ENCODE data around the gene ERBB2. TPM values are rescaled to one million over a fixed set of nuclear protein-coding genes. Genes with fewer than 3 reads are reported as not detected.

The ERBB2 gene
- total and polyA plus RNA-seq, 2 of the 8 experiments (the other 6 are each of a cell fraction or from before 2014, with no cell fraction given): 183 to 394 TPM

GRCh38 chr17:39754958-39755553 is 55.2 kb downstream of the ERBB2 start:
- Histone ChIP-seq H3K4me2 (ENCODE audit: insufficient read depth in 1 of 2, low read depth in 2 of 2, low read length in 2 of 2) (peak overlapping the region; percentile 20 to 98), H2AFZ (ENCODE audit: low read length) (no peak overlapping the region), H3K4me1 (replicated peaks in 1 of 4; ENCODE audit: control insufficient read depth in 3 of 4, insufficient read depth in 4 of 4, low read length in 3 of 4) (peaks cover 9 to 28% (median 20%) of the 10 kb centered on the region in 4 experiments), H2BK120ac (replicated peaks; ENCODE audit: low read depth, low read length) (no peak overlapping the region), H3K79me2 (ENCODE audit: control insufficient read depth in 1 of 2, insufficient read depth in 2 of 2, low read length in 2 of 2) (no peaks in the 10 kb centered on the region), H3K27me3 (replicated peaks in 1 of 4; ENCODE audit: control insufficient read depth in 3 of 4, extremely low read depth in 1 of 4, insufficient read depth in 3 of 4, low read length in 3 of 4) (peaks cover 0 to 3% (median 2%) of the 10 kb centered on the region in 4 experiments; a peak in 2 of 7 replicates), H3K23ac (ENCODE audit: insufficient read length) (no peak overlapping the region), H3K36me3 (ENCODE audit: control insufficient read depth in 2 of 4, insufficient read depth in 4 of 4, low read length in 3 of 4) (no peaks in the 10 kb centered on the region), H3K23me2 (ENCODE audit: low read depth, low read length) (peaks cover 10% of the 10 kb centered on the region; the same call in 1 of the 2 replicates), H4K91ac (replicated peaks; ENCODE audit: insufficient read length, low read length) (no peak overlapping the region), H2BK20ac (ENCODE audit: low read length) (no peak overlapping the region), H3K9me3 (ENCODE audit: insufficient read depth in 2 of 2, low read depth in 1 of 2, low read length in 1 of 2) (no peaks in the 10 kb centered on the region), H3K4me3 (ENCODE audit: extremely low read depth in 1 of 4, insufficient read depth in 2 of 4, low read depth in 3 of 4, low read length in 4 of 4) (peak overlapping the region; percentile 30 to 82 (median 74)), H2BK12ac (ENCODE audit: low read depth, low read length) (peak overlapping the region; percentile 93), H3K79me1 (ENCODE audit: low read depth, low read length) (no peaks in the 10 kb centered on the region; the same call in 1 of the 2 replicates), H3K4ac (replicated peaks; ENCODE audit: insufficient read length, low read depth, low read length) (no peak overlapping the region), H4K8ac (ENCODE audit: extremely low read depth, insufficient read depth, low read length) (peak overlapping the region; percentile 80), H3K9ac (replicated peaks in 1 of 4; ENCODE audit: extremely low read depth in 1 of 4, low read depth in 3 of 4, low read length in 3 of 4) (no peak overlapping the region), H3K56ac (replicated peaks; ENCODE audit: insufficient read length, low read depth, low read length) (no peak overlapping the region), H4K20me1 (replicated peaks in 1 of 2; ENCODE audit: control insufficient read depth in 1 of 2, insufficient read depth in 2 of 2, low read length in 2 of 2) (no peaks in the 10 kb centered on the region), H2AK5ac (ENCODE audit: low read depth, low read length) (no peak overlapping the region), H3K18ac (ENCODE audit: extremely low read depth, low read length) (no peak overlapping the region; the same call in 1 of the 2 replicates), H2BK15ac (ENCODE audit: low read length) (peak overlapping the region; percentile 99; the same call in 1 of the 2 replicates), H2BK5ac (ENCODE audit: low read depth, low read length) (peak overlapping the region; percentile 20; the same call in 1 of the 2 replicates), H3K27ac (ENCODE audit: low read depth, low read length) (no peak overlapping the region), H3K14ac (ENCODE audit: insufficient read length) (no peak overlapping the region), H4K5ac (ENCODE audit: insufficient read length, low read depth, low read length) (no peak overlapping the region)
- FAIRE-seq: no peak
- ChIA-PET CTCF (ENCODE audit: partially characterized antibody) (interaction anchor here (0.9 to 8.2 kb wide), 19 partner anchors 9 to 207 kb away, joined by 3 to 102 read pairs (median 5); partner anchors contain the start of genes ERBB2, MIEN1 and PGAP3), POLR2A (ENCODE audit: partially characterized antibody) (interaction anchor here (0.6 to 8.1 kb wide), 10 partner anchors 16 to 125 kb away, joined by 3 to 54 read pairs (median 3); partner anchors contain the start of genes ERBB2, MIEN1 and PNMT)
- TF ChIP-seq CEBPB (IDR thresholded peaks at IDR 0.05; ENCODE audit: low read depth, low read length): no peak
- no peak for TF ChIP-seq TBP (IDR thresholded peaks at IDR 0.05; ENCODE audit: low read depth, low read length)
- TF ChIP-seq CREB1 (IDR thresholded peaks at IDR 0.05): no peak
- TF ChIP-seq BACH1 (IDR thresholded peaks at IDR 0.05; ENCODE audit: low read length): no peak
- TF ChIP-seq POLR2A (IDR thresholded peaks at IDR 0.05; ENCODE audit: control extremely low read depth in 1 of 2, low read depth in 2 of 2, low read length in 2 of 2): no peak
- no peak for TF ChIP-seq JUN (IDR thresholded peaks at IDR 0.05; ENCODE audit: low read depth, low read length)
- TF ChIP-seq, protein P1, sequence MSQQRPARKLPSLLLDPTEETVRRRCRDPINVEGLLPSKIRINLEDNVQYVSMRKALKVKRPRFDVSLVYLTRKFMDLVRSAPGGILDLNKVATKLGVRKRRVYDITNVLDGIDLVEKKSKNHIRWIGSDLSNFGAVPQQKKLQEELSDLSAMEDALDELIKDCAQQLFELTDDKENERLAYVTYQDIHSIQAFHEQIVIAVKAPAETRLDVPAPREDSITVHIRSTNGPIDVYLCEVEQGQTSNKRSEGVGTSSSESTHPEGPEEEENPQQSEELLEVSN (IDR thresholded peaks at IDR 0.05): no peak
- no peak for TF ChIP-seq SAP30 (IDR thresholded peaks at IDR 0.05; ENCODE audit: insufficient read depth, insufficient replicate concordance, low read length)
- TF ChIP-seq RBBP5 (IDR thresholded peaks at IDR 0.05; ENCODE audit: borderline replicate concordance, low read depth, low read length): no peak
- no peak for TF ChIP-seq PHF8 (conservative IDR thresholded peaks at IDR 0.05; ENCODE audit: low read depth, low read length)
- TF ChIP-seq GABPA (IDR thresholded peaks at IDR 0.05; ENCODE audit: borderline replicate concordance, insufficient read depth, low read length): no peak
- TF ChIP-seq CHD2 (IDR thresholded peaks at IDR 0.05; ENCODE audit: low read length): no peak
- no peak for TF ChIP-seq POLR2AphosphoS5 (IDR thresholded peaks at IDR 0.05; ENCODE audit: low read depth, low read length)
- peak in 1 of 2 experiments; percentile 60 for DNase-seq (ENCODE audit: low read depth in 1 of 2, low spot score in 2 of 2)
- WGBS, 2 experiments (ENCODE audit: extremely low coverage in 1 of 2, insufficient coverage in 1 of 2, insufficient read length in 1 of 2, insufficient replicate concordance in 2 of 2, low coverage in 1 of 2, low lambda C conversion rate in 2 of 2, missing lambda C conversion rate in 1 of 2): 33% methylated on average over 21 of the region's 21 CpGs; no CpG with 5 or more reads in 1 of the 2 experiments
